GM19023 (cell line): ENCODE measurements around the gene PPP1CA.

Source experiments
- ATAC-seq: cut with Tn5 transposase; IDR thresholded peaks from one replicate; pipeline ENCODE4 v1.9.1; 2021; ENCODE audit warnings: mild to moderate bottlenecking, moderate library complexity; ENCODE audit not compliant: unreplicated experiment

PPP1CA gene

GRCh38 chr11:67418476-67419281, 17.0 kb upstream of the PPP1CA start:
- no peak for ATAC-seq

GRCh38 chr11:67417425-67417824, 15.8 kb upstream of the PPP1CA start:
- ATAC-seq = no peak

GRCh38 chr11:67416416-67417335, 15.0 kb upstream of the PPP1CA start:
- no peak for ATAC-seq

GRCh38 chr11:67415501-67416304, 14.0 kb upstream of the PPP1CA start, which contains the start of gene CARNS1:
TSS of gene CARNS1 (plus strand) at chr11:67415678. CDS start at chr11:67416200, 522 bp downstream.
- ATAC-seq = no peak

GRCh38 chr11:67413266-67413849, 11.7 kb upstream of the PPP1CA start:
- ATAC-seq = no peak

GRCh38 chr11:67412495-67413179, 11.0 kb upstream of the PPP1CA start:
- no peak for ATAC-seq

- ATAC-seq = no peak
Observed at GRCh38 chr11:67411785-67412152, 10.1 kb upstream of the PPP1CA start.

- ATAC-seq = no peak
Observed at GRCh38 chr11:67410984-67411784, 9.5 kb upstream of the PPP1CA start.

- no peak for ATAC-seq
Observed at GRCh38 chr11:67410369-67410831, 8.7 kb upstream of the PPP1CA start.

- no peak for ATAC-seq
Observed at GRCh38 chr11:67409781-67410368, 8.2 kb upstream of the PPP1CA start.

- ATAC-seq = no peak
Observed at GRCh38 chr11:67409261-67409666, 7.6 kb upstream of the PPP1CA start.

GRCh38 chr11:67408437-67409200, 7.0 kb upstream of the PPP1CA start:
- ATAC-seq = no peak

GRCh38 chr11:67407688-67408163, 6.1 kb upstream of the PPP1CA start:
- ATAC-seq = no peak

- ATAC-seq = no peak
Observed at GRCh38 chr11:67406969-67407687, 5.5 kb upstream of the PPP1CA start.

GRCh38 chr11:67406420-67406968, 4.8 kb upstream of the PPP1CA start:
- no peak for ATAC-seq

- no peak for ATAC-seq
Observed at GRCh38 chr11:67405688-67406339, 4.2 kb upstream of the PPP1CA start.
